ENCODE results near the gene CDA.

GRCh38 chr1:20645414-20645813 lies 56.5 kb downstream of the CDA start:
- TF ChIP-seq EP300 (IDR thresholded peaks at IDR 0.05) = no peak
- TF ChIP-seq, protein P1, sequence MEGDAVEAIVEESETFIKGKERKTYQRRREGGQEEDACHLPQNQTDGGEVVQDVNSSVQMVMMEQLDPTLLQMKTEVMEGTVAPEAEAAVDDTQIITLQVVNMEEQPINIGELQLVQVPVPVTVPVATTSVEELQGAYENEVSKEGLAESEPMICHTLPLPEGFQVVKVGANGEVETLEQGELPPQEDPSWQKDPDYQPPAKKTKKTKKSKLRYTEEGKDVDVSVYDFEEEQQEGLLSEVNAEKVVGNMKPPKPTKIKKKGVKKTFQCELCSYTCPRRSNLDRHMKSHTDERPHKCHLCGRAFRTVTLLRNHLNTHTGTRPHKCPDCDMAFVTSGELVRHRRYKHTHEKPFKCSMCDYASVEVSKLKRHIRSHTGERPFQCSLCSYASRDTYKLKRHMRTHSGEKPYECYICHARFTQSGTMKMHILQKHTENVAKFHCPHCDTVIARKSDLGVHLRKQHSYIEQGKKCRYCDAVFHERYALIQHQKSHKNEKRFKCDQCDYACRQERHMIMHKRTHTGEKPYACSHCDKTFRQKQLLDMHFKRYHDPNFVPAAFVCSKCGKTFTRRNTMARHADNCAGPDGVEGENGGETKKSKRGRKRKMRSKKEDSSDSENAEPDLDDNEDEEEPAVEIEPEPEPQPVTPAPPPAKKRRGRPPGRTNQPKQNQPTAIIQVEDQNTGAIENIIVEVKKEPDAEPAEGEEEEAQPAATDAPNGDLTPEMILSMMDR (IDR thresholded peaks at IDR 0.05) = no peak

All from stomach (tissue), 4 donors.